DOHH2 (cell line): Measurements from ENCODE around the gene BRDT.

Source experiments
- H3F3A ChIP-seq: fragments of 200-600 bp; sonication (generic), shearing (Covaris generic); 2 replicates; pipeline ENCODE4 v1.6.0; 2016; ENCODE audit warnings: antibody characterized with exemption, mild to moderate bottlenecking; ENCODE audit not compliant: control insufficient read depth, insufficient read depth
- H3K27ac ChIP-seq: fragments of 200-600 bp; sonication (generic); 2 replicates; pipeline ENCODE4 v1.5.1; 2014; ENCODE audit warnings: low read depth, mild to moderate bottlenecking, low read length, moderate library complexity
- H3K27me3 ChIP-seq: fragments of 200-600 bp; sonication (generic); 2 replicates; pipeline ENCODE4 v1.6.1; 2014; ENCODE audit warnings: mild to moderate bottlenecking, low read length, mixed read lengths; ENCODE audit not compliant: control insufficient read depth
- H3K36me3 ChIP-seq: fragments of 200-600 bp; sonication (generic); 2 replicates; pipeline ENCODE4 v1.6.1; 2014; ENCODE audit warnings: mild to moderate bottlenecking, low read length, moderate library complexity, mixed read lengths; ENCODE audit not compliant: control insufficient read depth
- H3K4me1 ChIP-seq: fragments of 200-600 bp; sonication (generic); 2 replicates; pipeline ENCODE4 v1.6.1; 2014; ENCODE audit warnings: mild to moderate bottlenecking, low read length, mixed read lengths; ENCODE audit not compliant: control insufficient read depth
- H3K4me2 ChIP-seq: fragments of 200-600 bp; sonication (generic); 2 replicates; pipeline ENCODE4 v1.6.0; 2014; ENCODE audit warnings: mild to moderate bottlenecking, low read length, moderate library complexity
- H3K4me3 ChIP-seq: fragments of 200-600 bp; sonication (generic); 2 replicates; pipeline ENCODE4 v1.5.1; 2014; ENCODE audit warnings: mild to moderate bottlenecking, low read length, mixed read lengths
- H3K79me2 ChIP-seq: fragments of 200-600 bp; sonication (generic); 2 replicates; pipeline ENCODE4 v1.6.1; 2014; ENCODE audit warnings: mild to moderate bottlenecking, low read length, mixed read lengths; ENCODE audit not compliant: control insufficient read depth
- H3K9me2 ChIP-seq: fragments of 200-600 bp; sonication (generic); replicated peaks from 2 replicates; pipeline ENCODE4 v1.6.1; 2014; ENCODE audit warnings: mild to moderate bottlenecking, low read length, mixed read lengths; ENCODE audit not compliant: control insufficient read depth
- H3K9me3 ChIP-seq: fragments of 200-600 bp; sonication (generic); 2 replicates; pipeline ENCODE4 v1.6.1; 2014; ENCODE audit warnings: antibody characterized with exemption, low read length, mixed read lengths; ENCODE audit not compliant: control insufficient read depth, insufficient read depth
- H4K20me1 ChIP-seq: fragments of 200-600 bp; sonication (generic); 2 replicates; pipeline ENCODE4 v1.6.0; 2014; ENCODE audit warnings: low read depth, mild to moderate bottlenecking, antibody characterized with exemption, low read length, moderate library complexity; ENCODE audit not compliant: control insufficient read depth, insufficient read depth
- EZH2phosphoT487 ChIP-seq: fragments of 200-600 bp; sonication (generic); IDR thresholded peaks from 2 replicates; pipeline ENCODE4 v1.6.1; 2017; ENCODE audit warnings: borderline replicate concordance, mild to moderate bottlenecking, antibody characterized with exemption, low read length, moderate library complexity, mixed read lengths
- TF ChIP-seq, protein P1 (sequence below): fragments of 200-600 bp; sonication (generic); IDR thresholded peaks from one replicate; pipeline ENCODE4 v1.5.1; 2014; ENCODE audit warnings: antibody characterized with exemption, mild to moderate bottlenecking, low read depth, low read length; ENCODE audit not compliant: poor library complexity, severe bottlenecking

Gene BRDT

DNA sequence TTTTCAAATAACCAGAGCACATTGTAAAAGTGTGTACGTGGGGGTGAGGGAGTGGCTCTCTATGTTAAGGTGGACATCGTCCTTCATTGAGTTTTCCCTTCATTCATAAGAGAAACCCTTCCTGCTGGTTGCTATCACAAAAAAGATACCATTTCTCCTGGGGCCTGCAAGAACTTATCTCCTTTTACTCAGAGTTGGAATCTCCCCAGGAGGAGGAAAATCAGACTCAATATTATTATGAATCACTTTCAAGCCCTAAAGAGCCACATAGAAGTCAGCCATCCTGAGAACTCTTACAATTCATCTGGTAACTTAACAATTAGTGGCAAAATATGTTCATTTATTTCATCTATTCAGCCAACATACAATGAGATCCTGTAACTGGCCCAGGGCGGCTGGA is 36.2 kb upstream of the BRDT start:
- no peaks in the 10 kb centered on the region for H3K27me3 ChIP-seq
- H3K9me2 ChIP-seq = no peaks in the 10 kb centered on the region
- H3K4me3 ChIP-seq = no peak overlapping the region
- H3K4me1 ChIP-seq = no peaks in the 10 kb centered on the region
- no peak overlapping the region for H3K4me2 ChIP-seq
- TF ChIP-seq, protein P1, sequence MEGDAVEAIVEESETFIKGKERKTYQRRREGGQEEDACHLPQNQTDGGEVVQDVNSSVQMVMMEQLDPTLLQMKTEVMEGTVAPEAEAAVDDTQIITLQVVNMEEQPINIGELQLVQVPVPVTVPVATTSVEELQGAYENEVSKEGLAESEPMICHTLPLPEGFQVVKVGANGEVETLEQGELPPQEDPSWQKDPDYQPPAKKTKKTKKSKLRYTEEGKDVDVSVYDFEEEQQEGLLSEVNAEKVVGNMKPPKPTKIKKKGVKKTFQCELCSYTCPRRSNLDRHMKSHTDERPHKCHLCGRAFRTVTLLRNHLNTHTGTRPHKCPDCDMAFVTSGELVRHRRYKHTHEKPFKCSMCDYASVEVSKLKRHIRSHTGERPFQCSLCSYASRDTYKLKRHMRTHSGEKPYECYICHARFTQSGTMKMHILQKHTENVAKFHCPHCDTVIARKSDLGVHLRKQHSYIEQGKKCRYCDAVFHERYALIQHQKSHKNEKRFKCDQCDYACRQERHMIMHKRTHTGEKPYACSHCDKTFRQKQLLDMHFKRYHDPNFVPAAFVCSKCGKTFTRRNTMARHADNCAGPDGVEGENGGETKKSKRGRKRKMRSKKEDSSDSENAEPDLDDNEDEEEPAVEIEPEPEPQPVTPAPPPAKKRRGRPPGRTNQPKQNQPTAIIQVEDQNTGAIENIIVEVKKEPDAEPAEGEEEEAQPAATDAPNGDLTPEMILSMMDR = no peak
- TF ChIP-seq EZH2phosphoT487 = no peak
- no peaks in the 10 kb centered on the region for H4K20me1 ChIP-seq
- no peaks in the 10 kb centered on the region for H3K9me3 ChIP-seq
- H3F3A ChIP-seq = no peaks in the 10 kb centered on the region
- no peaks in the 10 kb centered on the region for H3K79me2 ChIP-seq
- H3K27ac ChIP-seq = no peak overlapping the region
- no peaks in the 10 kb centered on the region for H3K36me3 ChIP-seq

DNA sequence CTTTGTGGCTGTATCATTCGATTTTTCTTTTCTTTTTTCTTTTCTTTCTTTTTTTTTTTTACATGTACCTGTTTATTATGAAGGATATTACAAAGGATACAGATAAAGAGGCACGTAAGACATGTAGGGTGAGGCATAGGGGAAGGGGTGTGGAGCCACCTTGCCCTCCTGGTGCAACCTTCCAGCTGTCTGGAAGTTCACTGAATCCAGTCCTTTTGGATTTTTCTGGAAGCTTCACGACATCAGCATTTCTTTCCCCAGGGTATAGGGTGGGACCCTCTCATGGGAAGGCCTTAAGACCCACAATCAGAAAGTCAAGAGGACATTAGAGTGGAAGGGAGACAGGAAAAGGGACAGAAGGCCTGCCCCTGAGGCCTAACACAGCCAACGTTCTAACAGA is 33.2 kb upstream of the BRDT start:
- no peak overlapping the region for H3K27ac ChIP-seq
- H3K9me3 ChIP-seq = no peaks in the 10 kb centered on the region
- no peak overlapping the region for H3K4me3 ChIP-seq
- no peak overlapping the region for H3K4me2 ChIP-seq
- no peaks in the 10 kb centered on the region for H3K4me1 ChIP-seq
- no peaks in the 10 kb centered on the region for H3K27me3 ChIP-seq
- no peaks in the 10 kb centered on the region for H3K79me2 ChIP-seq
- H3K36me3 ChIP-seq = no peaks in the 10 kb centered on the region
- no peaks in the 10 kb centered on the region for H4K20me1 ChIP-seq
- TF ChIP-seq EZH2phosphoT487 = no peak
- TF ChIP-seq, protein P1 = no peak
- no peaks in the 10 kb centered on the region for H3K9me2 ChIP-seq
- no peaks in the 10 kb centered on the region for H3F3A ChIP-seq

DNA sequence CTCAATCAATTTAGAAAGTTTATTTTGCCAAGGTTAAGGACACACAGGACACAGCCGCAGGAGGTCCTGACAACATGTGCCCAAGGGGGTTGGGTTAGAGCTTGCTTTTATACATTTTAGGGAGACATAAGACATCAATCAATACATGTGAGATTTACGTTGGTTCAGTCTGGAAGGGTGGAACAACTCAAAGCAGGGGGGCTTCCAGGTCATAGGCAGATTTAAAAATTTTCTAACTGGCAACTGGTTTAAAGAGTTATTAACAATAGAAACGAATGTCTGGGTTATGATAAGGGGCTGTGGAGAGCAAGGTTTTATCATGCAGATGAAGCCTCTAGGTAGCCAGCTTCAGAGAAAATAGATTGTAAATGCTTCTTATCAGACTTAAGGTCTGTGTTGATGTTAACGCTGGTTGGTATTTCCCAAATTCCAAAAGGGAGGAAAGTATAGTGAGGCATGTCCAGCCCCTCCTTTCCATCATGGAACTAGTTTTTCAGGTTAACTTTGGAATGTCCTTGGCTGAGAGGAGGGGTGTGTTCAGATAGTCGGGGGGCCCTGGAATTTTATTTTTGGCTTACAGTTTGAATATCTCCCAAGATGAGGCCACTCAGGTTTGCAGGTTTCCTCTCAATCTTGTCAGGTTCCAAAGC is 32.3 kb upstream of the BRDT start:
- no peak overlapping the region for H3K27ac ChIP-seq
- no peaks in the 10 kb centered on the region for H3K9me3 ChIP-seq
- no peak for TF ChIP-seq EZH2phosphoT487
- TF ChIP-seq, protein P1 = no peak
- no peak overlapping the region for H3K4me3 ChIP-seq
- no peaks in the 10 kb centered on the region for H3K79me2 ChIP-seq
- no peaks in the 10 kb centered on the region for H4K20me1 ChIP-seq
- H3K4me1 ChIP-seq = no peaks in the 10 kb centered on the region
- no peaks in the 10 kb centered on the region for H3F3A ChIP-seq
- H3K36me3 ChIP-seq = no peaks in the 10 kb centered on the region
- no peaks in the 10 kb centered on the region for H3K9me2 ChIP-seq
- no peak overlapping the region for H3K4me2 ChIP-seq
- no peaks in the 10 kb centered on the region for H3K27me3 ChIP-seq
